HG03066 (cell line): Measurements from ENCODE around the gene RELN.

ENCODE experiments used
- ATAC-seq: cut with Tn5 transposase; IDR thresholded peaks from one replicate; pipeline ENCODE4 v1.9.1; 2021; ENCODE audit warnings: low read depth; ENCODE audit not compliant: unreplicated experiment

Gene RELN

GRCh38 chr7:103656221-103656620, 333.2 kb downstream of the RELN start:
- no peak for ATAC-seq

DNA sequence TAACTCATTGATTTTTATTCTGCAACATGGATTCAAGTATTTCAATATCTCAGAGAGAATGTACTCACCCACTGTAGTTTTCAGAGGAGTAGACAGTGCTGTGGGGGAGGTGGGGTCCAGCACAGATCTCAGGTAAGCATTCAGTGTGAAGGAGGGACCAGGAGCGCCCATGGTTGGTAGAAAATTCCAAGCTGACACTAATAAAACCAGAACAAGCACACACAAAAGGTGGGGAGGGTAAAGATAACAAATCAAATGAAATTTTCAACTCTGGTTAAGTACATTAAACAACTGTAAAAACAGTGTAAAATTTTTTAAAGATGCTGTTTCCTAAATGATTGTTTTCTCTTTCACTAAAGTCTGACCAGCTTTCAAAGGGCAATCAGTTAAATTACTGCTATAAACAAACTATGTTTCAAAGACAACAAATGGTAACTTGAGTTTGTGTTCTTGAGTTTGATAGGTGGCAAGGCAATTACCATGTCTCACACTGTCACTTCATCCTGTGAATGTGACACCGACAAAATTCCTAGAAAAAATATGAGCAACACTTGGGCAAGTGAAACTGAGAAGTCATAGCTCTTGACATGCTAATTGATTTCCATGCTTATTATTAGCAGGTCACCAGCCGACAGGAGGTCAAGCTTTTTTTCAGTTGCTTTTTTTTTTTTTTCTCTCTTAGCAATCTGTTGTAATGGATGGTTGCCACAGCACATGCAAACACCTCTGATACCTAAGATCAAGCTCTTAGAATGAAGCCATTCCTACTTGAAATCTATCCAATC, 337.7 kb downstream of the RELN start:
- no peak for ATAC-seq

GRCh38 chr7:103649052-103649451, 340.4 kb downstream of the RELN start:
- ATAC-seq, result no peak

DNA sequence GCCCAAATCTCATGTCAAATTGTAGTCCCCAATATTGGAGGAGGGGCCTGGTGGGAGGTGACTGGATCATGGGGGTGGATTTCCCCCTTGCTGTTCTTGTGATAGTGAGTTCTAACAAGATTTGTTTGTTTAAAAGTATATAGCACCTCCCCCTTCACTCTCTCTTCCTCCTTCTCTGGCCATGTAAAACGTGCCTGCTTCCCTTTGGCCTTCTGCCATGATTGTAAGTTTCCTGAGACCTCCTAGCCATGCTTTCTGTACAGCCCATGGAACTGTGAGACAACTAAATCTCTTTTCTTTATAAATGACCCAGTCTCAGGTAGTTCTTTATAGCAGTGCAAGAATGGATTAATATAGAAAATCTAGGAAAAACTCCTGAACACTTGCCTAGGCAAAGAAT, 341.3 kb downstream of the RELN start:
- ATAC-seq, result no peak

DNA sequence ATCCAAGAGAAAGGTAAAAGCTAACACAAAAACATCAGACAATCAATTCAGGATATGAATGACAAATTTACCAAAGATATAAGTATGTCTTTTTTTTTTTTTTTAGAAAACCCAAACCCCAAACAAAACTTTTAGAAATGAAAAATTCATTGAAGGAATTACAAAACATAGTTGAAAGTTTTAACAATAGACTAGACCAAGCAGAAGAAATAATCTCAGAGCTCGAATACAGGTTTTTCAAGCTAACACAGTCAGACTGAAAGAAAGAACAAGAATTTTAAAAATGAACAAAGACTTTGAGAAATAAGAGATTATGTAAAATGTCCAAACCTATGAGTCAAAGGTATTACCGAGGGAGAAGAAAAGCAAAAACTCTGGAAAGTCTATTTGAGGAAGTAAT, 345.1 kb downstream of the RELN start:
- no peak for ATAC-seq

DNA sequence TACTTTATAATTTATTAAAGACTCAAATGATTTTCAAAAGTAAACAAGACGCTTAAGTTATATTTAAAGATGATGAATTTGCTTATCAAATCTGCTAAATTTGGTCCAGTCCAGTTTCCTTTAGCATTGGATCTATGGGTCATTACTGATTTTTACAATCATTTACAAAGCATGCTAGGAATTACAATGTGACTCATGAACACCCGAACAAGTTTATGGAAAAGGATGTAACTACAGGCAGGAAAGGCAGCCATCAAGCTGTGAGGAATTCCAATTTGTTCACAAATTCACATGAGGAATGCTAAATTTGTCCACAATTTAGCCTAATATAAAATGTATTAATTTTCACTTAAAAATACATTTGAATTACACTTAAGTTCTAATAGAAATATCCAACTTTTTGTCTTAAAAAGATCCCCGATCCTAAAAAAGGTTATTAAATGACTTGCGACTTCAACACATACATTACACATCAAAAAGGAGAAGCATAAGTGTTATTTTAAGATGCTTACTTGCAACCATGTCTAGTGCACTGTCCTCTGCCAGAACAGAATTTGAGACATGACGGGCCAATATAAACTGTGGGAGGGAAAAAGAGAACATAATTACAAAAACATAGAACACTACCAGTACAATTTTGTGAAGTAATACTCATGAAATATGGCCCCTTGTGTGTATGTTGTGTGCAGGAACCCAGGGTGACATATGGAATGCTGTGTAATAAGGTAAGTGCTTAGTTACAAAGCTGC, 349.3 kb downstream of the RELN start:
- ATAC-seq, result no peak

DNA sequence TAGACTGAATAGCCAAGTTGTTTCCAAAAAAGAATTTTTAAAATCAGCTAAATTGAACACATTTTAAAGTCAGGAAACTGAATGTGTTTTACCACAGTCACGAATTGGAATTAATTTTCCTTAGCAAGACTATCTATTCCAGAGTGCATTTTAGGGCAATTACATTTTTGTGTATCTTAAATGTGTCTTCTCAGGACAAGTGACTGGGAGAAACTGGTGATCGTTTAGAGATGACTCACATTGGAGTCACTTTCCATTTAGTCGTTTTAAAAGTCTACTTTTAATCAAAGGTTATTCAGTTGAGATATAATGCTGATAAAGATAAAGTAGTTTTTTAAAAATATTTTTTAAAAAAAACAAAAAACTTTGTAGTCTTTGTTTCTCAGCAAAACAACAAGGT, 351.7 kb downstream of the RELN start:
- ATAC-seq, result no peak

GRCh38 chr7:103637094-103637493, 352.4 kb downstream of the RELN start:
- no peak for ATAC-seq

GRCh38 chr7:103636153-103636552, 353.3 kb downstream of the RELN start:
- ATAC-seq, result no peak

DNA sequence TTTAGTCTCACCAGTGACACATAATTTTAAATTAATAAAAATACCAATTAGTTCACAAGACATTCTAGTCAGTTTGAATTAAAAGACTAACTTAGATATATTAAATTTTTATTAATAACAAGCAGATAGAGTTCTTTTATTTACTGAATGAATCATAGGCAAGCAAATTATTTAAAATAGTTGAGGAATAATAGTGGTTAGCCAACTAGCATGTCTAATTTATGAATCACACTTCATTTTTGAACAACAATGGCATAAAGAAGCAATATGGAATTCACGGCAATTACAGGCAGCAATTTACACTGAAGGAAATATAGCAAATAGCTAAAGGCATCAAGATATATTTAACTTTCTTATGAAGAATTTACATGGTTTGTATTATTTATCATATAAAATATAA, 356.5 kb downstream of the RELN start:
- no peak for ATAC-seq

- no peak for ATAC-seq
Observed at GRCh38 chr7:103632005-103632639, 357.3 kb downstream of the RELN start.

- ATAC-seq, result no peak
Observed at GRCh38 chr7:103630318-103630717, 359.1 kb downstream of the RELN start.

- no peak for ATAC-seq
Observed at GRCh38 chr7:103628742-103629141, 360.7 kb downstream of the RELN start.

GRCh38 chr7:103626776-103627175, 362.7 kb downstream of the RELN start:
- ATAC-seq, result no peak

DNA sequence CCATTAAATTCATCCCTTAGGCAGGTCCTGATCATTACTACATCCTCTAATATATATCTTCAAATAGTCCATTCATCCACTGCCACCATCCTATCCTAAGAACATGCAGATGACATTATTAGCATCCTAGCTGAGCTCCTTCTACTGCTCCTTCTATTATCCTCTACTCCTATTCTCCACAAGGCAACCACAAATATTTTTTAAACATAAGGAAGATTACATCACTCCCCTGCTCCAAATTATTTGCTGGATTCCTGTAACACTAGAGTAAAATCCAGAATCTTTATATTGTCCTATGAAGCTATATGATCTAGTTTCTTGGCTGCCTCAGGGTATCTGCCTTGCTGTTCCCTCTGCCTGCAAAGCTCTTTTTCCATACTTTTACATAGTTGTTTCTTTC, 367.2 kb downstream of the RELN start:
- ATAC-seq, result no peak

GRCh38 chr7:103613655-103614642, 375.5 kb downstream of the RELN start:
- ATAC-seq, result no peak

- no peak for ATAC-seq
Observed at GRCh38 chr7:103609778-103610177, 379.7 kb downstream of the RELN start.

- ATAC-seq, result no peak
Observed at GRCh38 chr7:103605640-103606039, 383.8 kb downstream of the RELN start.

GRCh38 chr7:103598326-103598905, 391.0 kb downstream of the RELN start:
- no peak for ATAC-seq

GRCh38 chr7:103597606-103598005, 391.9 kb downstream of the RELN start:
- ATAC-seq, result no peak
